Small intestine (tissue), 7 donors: Measurements from ENCODE around the gene CEP78. TPM values are rescaled to one million over a fixed set of nuclear protein-coding genes. Genes with fewer than 3 reads are reported as not detected.
"Not testable (repeated sequence)": the region's sequence is repeated elsewhere in the genome, so short reads cannot be mapped to it uniquely, and the experiment has no call there.

Source experiments
- DNase-seq, 2 donors: peaks; one replicate each; pipeline versions ENCODE4 v3.0.0 to v3.0.0-alpha.2; 2013
- FAIRE-seq: peaks from 2 replicates; lab custom pipeline; 2012; peaks lifted over from hg19 to GRCh38; lab: Jason Lieb, UNC
- H3K27ac ChIP-seq, 3 donors: one replicate each; pipeline ENCODE4 v1.5.1; 2013; ENCODE audit warnings: low read length in 2 of 3, mild to moderate bottlenecking in 2 of 3, control low read depth in 1 of 3, inconsistent platforms in 1 of 3, low read depth in 1 of 3, moderate library complexity in 1 of 3
- H3K27me3 ChIP-seq, 3 donors: one replicate each; pipeline ENCODE4 v1.6.1; 2013; ENCODE audit warnings: low read length in 3 of 3, inconsistent platforms in 1 of 3; ENCODE audit not compliant: control insufficient read depth in 3 of 3, insufficient read depth in 3 of 3
- H3K36me3 ChIP-seq, 3 donors: one replicate each; pipeline ENCODE4 v1.6.1; 2013; ENCODE audit warnings: low read length in 3 of 3, inconsistent platforms in 1 of 3, low read depth in 1 of 3, mild to moderate bottlenecking in 1 of 3, moderate library complexity in 1 of 3; ENCODE audit not compliant: control insufficient read depth in 3 of 3, insufficient read depth in 2 of 3
- H3K4me1 ChIP-seq, 3 donors: one replicate each; pipeline ENCODE4 v1.6.1; 2013; ENCODE audit warnings: low read length in 2 of 3, inconsistent platforms in 1 of 3, low read depth in 1 of 3, mild to moderate bottlenecking in 1 of 3, moderate library complexity in 1 of 3; ENCODE audit not compliant: control insufficient read depth in 3 of 3, insufficient read depth in 2 of 3
- H3K4me3 ChIP-seq, 3 donors: one replicate each; pipeline ENCODE4 v1.5.1; 2013; ENCODE audit warnings: low read length in 3 of 3, control low read depth in 1 of 3, inconsistent platforms in 1 of 3, low read depth in 1 of 3, mild to moderate bottlenecking in 1 of 3, moderate library complexity in 1 of 3
- H3K9me3 ChIP-seq, 2 donors: one replicate each; pipeline ENCODE4 v1.6.1; 2013; ENCODE audit warnings: low read depth in 1 of 2, low read length in 1 of 2; ENCODE audit not compliant: control insufficient read depth in 2 of 2, insufficient read depth in 1 of 2
- WGBS, 3 donors: extraction: QIAGEN DNeasy Blood & Tissue Kit; methylation state at CpG; one replicate each; pipeline ENCODE4 v1.1.7; 2013; 5-methylcytosine and 5-hydroxymethylcytosine counted together
- polyA plus RNA-seq, 4 donors: library from polyadenylated mRNA; stranded (reverse) in 3 of 4; unstranded in 1 of 4; fragments of 200-250 nt in 3 of 4; fragments of 120-200 nt in 1 of 4; gene quantifications; one replicate each; pipeline versions ENCODE4 v1.2.1 to v1.2.3, GENCODE V29; 2013
- donor health status: healthy with polysubstance abuse.
- donor health status: control.
- donor health status: control.
- donor health status: Bipolar disorder and iron deficiency.
- donor health status: healthy.

CEP78 gene
- polyA plus RNA-seq, 4 donors = 0.81 to 14.9 (median 5.7) TPM

DNA sequence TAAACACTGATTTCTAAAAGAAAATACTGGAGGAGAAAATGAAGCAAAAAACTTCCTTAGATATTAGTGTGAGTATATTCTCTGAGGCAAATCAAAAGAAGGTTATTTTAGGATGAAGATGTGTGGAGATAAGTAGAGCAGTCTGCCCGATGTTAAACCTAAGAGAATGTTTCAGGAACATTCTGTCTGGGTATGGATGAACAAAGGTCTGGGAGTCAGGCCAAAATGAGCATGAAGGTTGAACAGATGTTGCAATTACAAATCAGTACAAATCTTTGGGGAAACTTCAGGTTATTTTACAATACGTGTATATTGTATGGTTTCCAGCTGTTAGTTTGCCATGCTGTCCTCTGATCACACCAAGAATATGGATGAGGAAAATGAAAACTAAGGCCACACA, 14.4 kb upstream of the CEP78 start:
- no peaks in the 10 kb centered on the region for H3K27me3 ChIP-seq
- H3K27ac ChIP-seq = no peak overlapping the region
- H3K4me3 ChIP-seq = no peak overlapping the region
- no peaks in the 10 kb centered on the region for H3K9me3 ChIP-seq
- FAIRE-seq = no peak
- DNase-seq = no peak
- WGBS, 3 donors = 65 to 78% (median 69%) methylated on average over 2 of the region's 2 CpGs
- H3K4me1 ChIP-seq = no peaks in the 10 kb centered on the region
- H3K36me3 ChIP-seq = no peaks in the 10 kb centered on the region

DNA sequence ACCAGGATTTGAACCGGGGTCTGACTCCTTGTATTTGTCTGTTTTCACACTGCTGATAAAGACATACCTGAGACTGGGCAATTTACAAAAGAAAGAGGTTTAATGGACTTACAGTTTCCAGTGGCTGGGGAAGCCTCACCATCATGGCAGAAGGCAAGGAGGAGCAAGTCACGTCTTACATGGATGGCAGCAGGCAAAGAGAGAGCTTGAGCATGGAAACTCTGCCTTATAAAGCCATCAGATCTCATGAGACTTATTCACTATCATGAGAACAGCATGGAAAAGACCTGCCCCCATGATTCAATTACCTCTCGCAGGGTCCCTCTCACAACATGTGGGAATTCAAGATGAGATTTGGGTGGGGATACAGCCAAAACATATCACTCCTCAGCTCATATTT, 14.0 kb upstream of the CEP78 start:
- H3K4me1 ChIP-seq, DNase-seq, H3K9me3 ChIP-seq, H3K36me3 ChIP-seq, H3K4me3 ChIP-seq, H3K27ac ChIP-seq, FAIRE-seq, H3K27me3 ChIP-seq: not testable (repeated sequence)
- 74 to 86% (median 75%) methylated on average over 3 of the region's 3 CpGs for WGBS, 3 donors

DNA sequence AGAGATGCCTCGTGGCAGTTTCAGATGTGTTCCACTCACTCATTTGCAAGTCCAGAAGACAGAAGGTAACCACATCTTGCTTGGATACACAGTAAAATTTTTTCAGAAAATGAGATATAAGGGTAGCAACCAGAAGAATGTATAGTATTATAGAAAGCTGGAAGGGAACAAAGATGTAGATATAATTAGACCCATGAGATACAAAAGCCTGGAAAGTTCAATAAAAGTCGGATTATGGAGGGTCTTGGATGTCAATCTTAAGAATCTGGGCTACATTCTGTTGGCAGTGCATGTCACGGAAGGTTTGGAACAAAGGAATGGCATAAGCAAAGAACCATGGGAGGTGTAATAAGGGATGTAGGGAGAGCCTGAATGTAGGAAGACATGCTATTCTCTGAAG, 5.1 kb upstream of the CEP78 start:
- FAIRE-seq = no peak
- Histone ChIP-seq H3K4me1 (no peaks in the 10 kb centered on the region), H3K36me3 (no peaks in the 10 kb centered on the region), H3K9me3 (no peaks in the 10 kb centered on the region), H3K27me3 (no peaks in the 10 kb centered on the region), H3K4me3 (no peak overlapping the region), H3K27ac (no peak overlapping the region)
- DNase-seq = no peak
- 73 to 80% (median 79%) methylated on average over 3 of the region's 3 CpGs for WGBS, 3 donors

DNA sequence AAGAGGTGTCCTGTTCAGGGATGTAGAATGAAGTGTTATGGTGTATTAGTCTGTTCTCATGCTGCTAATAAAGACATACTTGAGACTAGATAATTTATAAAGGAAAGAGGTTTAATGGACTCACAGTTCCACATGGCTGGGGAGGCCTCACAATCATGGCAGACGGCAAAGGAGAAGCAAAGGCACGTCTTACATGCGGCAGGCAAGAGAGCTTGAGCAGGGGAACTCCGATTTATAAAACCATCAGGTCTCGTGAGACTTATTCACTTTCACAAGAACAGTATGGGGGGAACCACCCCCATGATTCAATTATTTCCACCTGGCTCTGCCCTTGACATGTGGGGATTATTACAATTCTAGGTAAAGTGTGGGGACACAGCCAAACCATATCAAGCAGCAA, 3.4 kb upstream of the CEP78 start:
- H3K9me3 ChIP-seq, H3K27ac ChIP-seq, H3K36me3 ChIP-seq, FAIRE-seq, DNase-seq, H3K27me3 ChIP-seq, H3K4me1 ChIP-seq, H3K4me3 ChIP-seq: not testable (repeated sequence)
- WGBS, 3 donors = 80 to 96% (median 89%) methylated on average over 5 of the region's 5 CpGs

DNA sequence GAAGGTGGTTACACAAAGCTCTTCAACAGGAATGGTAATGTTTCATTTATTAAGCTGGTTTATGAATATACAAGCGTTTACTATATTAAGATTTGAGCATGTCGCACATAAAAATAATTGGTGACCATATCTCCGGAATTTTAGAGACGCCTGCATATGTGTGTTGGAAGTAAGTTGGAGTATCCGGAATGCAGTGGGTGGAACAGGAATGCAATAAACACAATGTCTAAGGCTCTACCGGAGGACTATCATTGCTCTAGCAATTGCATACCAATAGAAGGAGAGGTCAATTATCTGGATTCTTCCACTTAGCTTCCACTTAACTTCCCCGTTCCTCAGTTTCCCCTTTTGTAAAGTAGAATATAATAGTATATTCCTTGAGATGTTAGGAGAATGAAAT, 1.1 kb upstream of the CEP78 start:
- 59 to 69% (median 64%) methylated on average over 7 of the region's 7 CpGs for WGBS, 3 donors
- no peak for FAIRE-seq

DNA sequence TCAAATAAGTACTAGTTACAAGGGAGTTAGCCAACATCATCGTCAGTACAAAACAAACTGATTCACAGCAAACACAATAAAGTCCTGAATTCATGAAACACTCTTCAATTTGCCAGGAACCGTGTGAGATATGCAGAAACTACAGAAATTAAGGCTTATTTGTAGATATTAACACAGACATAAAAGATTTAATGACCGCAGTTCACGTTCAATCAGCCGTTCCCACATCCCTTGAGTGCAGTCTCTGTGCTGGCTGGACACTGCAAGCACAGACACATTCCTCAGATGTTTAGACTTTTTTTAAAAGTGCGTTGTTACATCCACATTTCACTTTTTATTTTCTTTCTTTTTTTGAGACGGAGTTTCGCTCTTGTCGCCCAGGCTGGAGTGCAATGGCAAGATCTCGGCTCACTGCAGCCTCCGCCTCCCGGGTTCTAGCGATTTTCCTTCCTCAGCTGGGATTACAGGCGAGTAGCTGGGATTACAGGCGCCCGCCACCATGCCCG, 566 bp upstream of the CEP78 start:
- Histone ChIP-seq H3K4me1 (no peaks in the 10 kb centered on the region), H3K27me3 (no peaks in the 10 kb centered on the region), H3K27ac (peak overlapping the region; percentile 75 to 89 (median 86)), H3K36me3 (no peaks in the 10 kb centered on the region), H3K9me3 (no peaks in the 10 kb centered on the region), H3K4me3 (peak overlapping the region; percentile 77 to 93 (median 91))
- DNase-seq = peak; percentile 12 to 37
- 1 to 4% (median 3%) methylated on average over 17 of the region's 17 CpGs for WGBS, 3 donors
- FAIRE-seq = no peak

More for the DNA sequence above, 1.1 kb upstream of the CEP78 start:
- H3K4me1 ChIP-seq = no peaks in the 10 kb centered on the region
- no peak for DNase-seq
- no peaks in the 10 kb centered on the region for H3K27me3 ChIP-seq
- H3K9me3 ChIP-seq = no peaks in the 10 kb centered on the region
- peak overlapping the region in 2 of 3 donors; percentile 91 to 93 for H3K4me3 ChIP-seq
- no peak overlapping the region for H3K27ac ChIP-seq
- no peaks in the 10 kb centered on the region for H3K36me3 ChIP-seq

DNA sequence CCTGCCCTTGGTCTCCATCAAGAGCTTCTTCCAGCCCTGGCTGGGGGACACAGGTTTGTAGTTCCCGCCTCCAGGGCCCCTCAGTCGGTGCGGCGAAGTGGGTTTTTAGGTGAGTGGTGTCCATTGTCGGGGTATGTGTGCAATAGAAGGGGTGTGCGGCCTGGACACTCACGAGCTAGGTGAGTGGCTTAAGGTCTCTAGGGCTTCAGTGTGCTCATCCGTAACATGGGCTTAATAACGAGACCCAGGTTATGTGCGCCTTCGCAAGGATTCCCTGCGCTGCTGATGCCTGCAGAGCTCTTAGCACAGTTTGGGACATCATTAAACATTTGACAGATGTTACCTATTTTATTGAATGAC, 656 bp downstream of the CEP78 start:
- whole genome bisulfite sequencing, 3 donors = 3 to 8% (median 5%) methylated on average over 12 of the region's 12 CpGs
- H3K27ac ChIP-seq = peak overlapping the region; percentile 9 to 89 (median 86)
- DNase-seq (peak in 1 of 2 donors; percentile 18), FAIRE-seq (no peak)
- H3K4me3 ChIP-seq = peak overlapping the region; percentile 77 to 93 (median 91)
- H3K36me3 ChIP-seq = peaks cover 0 to 2% (median 0%) of the 10 kb centered on the region in 3 donors
- no peaks in the 10 kb centered on the region for H3K27me3 ChIP-seq
- no peaks in the 10 kb centered on the region for H3K4me1 ChIP-seq
- no peaks in the 10 kb centered on the region for H3K9me3 ChIP-seq

DNA sequence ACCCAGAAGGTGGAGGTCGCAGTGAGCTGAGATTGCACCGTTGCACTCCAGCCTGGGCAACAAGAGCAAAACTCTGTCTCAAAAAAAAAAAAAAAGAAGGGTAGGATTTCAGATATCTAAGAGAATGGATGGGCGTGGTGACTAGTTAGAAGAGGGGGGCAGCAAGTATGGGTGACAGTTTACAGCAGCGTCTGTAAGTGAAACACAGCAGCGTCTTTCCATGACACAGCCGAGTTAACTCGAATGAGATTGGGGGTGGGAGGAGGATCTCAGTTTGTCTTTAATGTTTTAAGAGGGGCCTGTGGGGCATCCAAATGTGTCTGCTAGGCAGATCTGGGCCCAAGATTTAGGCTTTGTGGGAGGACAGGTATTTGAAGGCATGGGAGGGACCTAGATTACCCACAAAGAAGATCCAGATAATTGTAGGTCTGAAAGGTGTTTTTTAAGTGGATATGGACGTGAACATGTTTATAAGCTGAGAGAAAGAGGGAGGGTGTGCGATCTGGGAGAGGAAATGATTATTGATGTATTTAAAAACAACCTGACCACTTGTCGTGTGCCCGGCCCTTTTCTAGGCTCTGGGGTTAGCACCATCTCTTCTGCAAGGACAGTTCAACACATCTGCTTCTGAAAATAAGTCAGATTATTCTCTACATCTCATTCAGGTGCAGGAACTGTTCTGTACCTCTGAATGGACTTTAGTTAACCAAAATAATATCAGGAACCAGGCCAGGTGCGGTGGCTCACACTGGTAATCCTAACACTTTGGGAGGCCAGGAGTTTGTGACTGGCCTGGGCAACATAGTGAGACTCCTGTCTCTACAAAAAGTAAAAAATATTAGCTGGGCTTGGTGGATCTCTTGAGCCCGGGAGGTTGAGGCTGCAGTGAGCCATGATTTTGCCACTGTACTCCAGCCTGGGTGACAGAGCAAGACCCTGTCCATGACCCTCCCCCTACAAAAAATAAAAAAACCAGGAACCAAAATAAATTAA, 2.5 kb downstream of the CEP78 start:
- no peak for DNase-seq
- Histone ChIP-seq H3K27me3 (no peaks in the 10 kb centered on the region), H3K27ac (no peak overlapping the region), H3K4me3 (no peak overlapping the region), H3K4me1 (no peaks in the 10 kb centered on the region), H3K9me3 (no peaks in the 10 kb centered on the region), H3K36me3 (peaks cover 0 to 2% (median 0%) of the 10 kb centered on the region in 3 donors)
- 81 to 86% (median 86%) methylated on average over 13 of the region's 13 CpGs for WGBS, 3 donors
- FAIRE-seq = no peak
